ENCODE measurements around the gene NDRG2. TPM values are rescaled to one million over a fixed set of nuclear protein-coding genes. Genes with fewer than 3 reads are reported as not detected.
"Not testable (repeated sequence)": the region's sequence is repeated elsewhere in the genome, so short reads cannot be mapped to it uniquely, and the experiment has no call there.

Gene NDRG2
- total and polyA plus RNA-seq, 8 donors: 61.3 to 418 (median 107) TPM

DNA sequence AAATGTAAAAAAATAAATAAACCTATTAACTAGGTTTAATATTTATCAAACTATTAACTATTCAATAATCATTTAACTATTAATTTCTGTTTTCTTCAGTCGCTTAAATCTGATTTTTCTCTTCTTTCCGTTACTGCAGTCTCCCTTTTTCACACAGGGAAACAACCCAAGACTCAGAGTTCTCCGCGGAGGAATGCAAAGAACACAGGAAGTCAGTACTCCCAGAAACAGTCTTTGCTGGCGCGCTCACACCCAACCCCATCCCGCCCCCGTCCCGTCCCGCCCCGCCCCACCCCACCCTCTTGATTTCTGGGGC, 35.4 kb downstream of the NDRG2 start:
- Histone ChIP-seq H3K36me3 (peaks cover 18 to 30% (median 28%) of the 10 kb centered on the region in 4 donors), H3K4me1 (peaks cover 16 to 40% (median 31%) of the 10 kb centered on the region in 4 donors), H3K4me3 (peak overlapping the region; percentile 78 to 98 (median 83)), H3K9me3 (no peaks in the 10 kb centered on the region), H3K27me3 (no peaks in the 10 kb centered on the region), H3K27ac (peak overlapping the region; percentile 66 to 85 (median 81))
- WGBS, 5 donors: 0 to 1% (median 1%) methylated on average over 11 of the region's 11 CpGs
- no peak for DNase-seq
- TF ChIP-seq CTCF (IDR thresholded peaks at IDR 0.05) (no peak), POLR2A (IDR thresholded peaks at IDR 0.05) (no peak), POLR2AphosphoS5 (IDR thresholded peaks at IDR 0.05) (no peak), EP300 (IDR thresholded peaks at IDR 0.05) (no peak)
- intact Hi-C loops (cut with DNase I; ENCODE audit: low total_unique reads): no loop called here

DNA sequence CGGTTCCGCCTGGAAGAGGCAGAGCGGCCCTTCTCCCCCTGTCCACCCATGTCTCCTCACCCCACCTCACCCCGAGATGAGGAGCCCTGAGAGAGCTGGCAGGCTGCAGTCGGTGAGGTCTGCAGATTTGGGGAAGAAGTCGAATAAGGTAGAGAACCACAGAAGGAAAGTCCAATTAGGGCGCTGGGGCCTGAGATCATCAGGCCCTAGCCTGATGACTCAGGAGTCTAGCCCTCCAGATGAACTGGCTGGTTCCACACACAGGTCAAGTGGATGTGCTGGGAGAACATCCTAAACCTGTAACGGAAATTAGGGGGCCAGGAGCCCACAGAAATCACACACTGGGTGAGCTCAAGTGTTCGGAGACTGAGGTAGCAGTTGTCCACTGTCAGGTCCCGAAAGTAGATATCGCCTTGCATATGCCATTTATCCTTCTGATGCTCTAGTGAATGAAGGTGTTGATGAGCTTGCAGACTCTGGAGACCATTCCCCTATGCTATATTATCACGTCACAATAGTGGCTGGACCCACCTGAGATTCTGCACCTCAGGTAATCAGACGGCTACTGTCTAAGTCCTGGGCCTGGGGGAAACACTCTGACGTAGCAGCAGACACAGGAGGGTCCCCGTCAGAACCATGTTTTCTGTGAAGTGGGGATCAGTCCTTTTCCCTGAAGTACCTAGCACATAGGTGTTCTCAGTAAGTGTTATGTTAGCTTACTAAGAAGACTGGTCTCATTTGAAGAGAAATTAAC, 36.0 kb downstream of the NDRG2 start:
- DNase-seq: no peak
- peaks cover 14 to 24% (median 23%) of the 10 kb centered on the region in 4 donors for H3K36me3 ChIP-seq
- H3K4me3 ChIP-seq: peak overlapping the region; percentile 78 to 98 (median 83)
- H3K9me3 ChIP-seq: no peaks in the 10 kb centered on the region
- H3K27ac ChIP-seq: peak overlapping the region; percentile 25 to 85 (median 81)
- 84 to 90% (median 87%) methylated on average over 15 of the region's 15 CpGs for WGBS, 5 donors
- H3K4me1 ChIP-seq: peaks cover 16 to 40% (median 31%) of the 10 kb centered on the region in 4 donors
- no peak for TF ChIP-seq EP300 (IDR thresholded peaks at IDR 0.05)
- TF ChIP-seq POLR2A (IDR thresholded peaks at IDR 0.05): no peak
- no peak for TF ChIP-seq POLR2AphosphoS5 (IDR thresholded peaks at IDR 0.05)
- no peak for TF ChIP-seq CTCF (IDR thresholded peaks at IDR 0.05)
- H3K27me3 ChIP-seq: no peaks in the 10 kb centered on the region
- intact Hi-C loops (cut with DNase I; ENCODE audit: low total_unique reads): no loop called here

DNA sequence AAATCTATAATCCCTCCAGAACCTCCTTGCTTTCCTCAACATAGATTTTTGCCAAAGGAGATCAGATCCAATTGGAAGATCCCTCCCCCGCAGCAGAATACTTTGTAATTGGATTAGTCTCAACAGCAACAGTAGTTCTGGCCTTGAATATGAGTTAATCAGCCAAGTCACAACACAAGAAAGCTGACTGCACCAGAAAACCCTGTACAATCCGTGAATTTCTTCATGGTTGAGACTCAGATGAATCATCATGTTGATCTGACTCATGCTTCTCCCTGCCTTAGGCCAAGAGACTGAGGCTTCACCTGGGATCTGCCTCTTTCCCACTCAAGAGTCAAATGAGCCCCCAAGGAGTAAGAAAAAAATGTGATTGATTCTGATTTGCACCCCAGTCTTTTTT, 38.0 kb downstream of the NDRG2 start:
- Histone ChIP-seq H3K4me3 (no peak overlapping the region), H3K9me3 (no peaks in the 10 kb centered on the region), H3K27me3 (no peaks in the 10 kb centered on the region), H3K36me3 (peaks cover 0 to 3% (median 2%) of the 10 kb centered on the region in 4 donors), H3K4me1 (peaks cover 15 to 31% (median 26%) of the 10 kb centered on the region in 4 donors), H3K27ac (peak overlapping the region in 1 of 5 donors; percentile 43)
- DNase-seq: peak in 1 of 2 donors; percentile 38
- intact Hi-C loops (cut with DNase I; ENCODE audit: low total_unique reads): no loop called here
- TF ChIP-seq EP300 (IDR thresholded peaks at IDR 0.05) (no peak), POLR2AphosphoS5 (IDR thresholded peaks at IDR 0.05) (peak in 2 of 3 donors; percentile 11 to 37), POLR2A (IDR thresholded peaks at IDR 0.05) (no peak)
- 43 to 50% (median 49%) methylated on average over 2 of the region's 2 CpGs for WGBS, 5 donors

GRCh38 chr14:20985650-20986049, 39.2 kb downstream of the NDRG2 start:
- H3K4me1 ChIP-seq: peaks cover 4 to 20% (median 14%) of the 10 kb centered on the region in 4 donors
- intact Hi-C loops (cut with DNase I; ENCODE audit: low total_unique reads); DNase-seq; H3K9me3 ChIP-seq; H3K4me3 ChIP-seq; H3K36me3 ChIP-seq; H3K27ac ChIP-seq; H3K27me3 ChIP-seq: not testable (repeated sequence)
- WGBS, 5 donors: 90 to 96% (median 93%) methylated on average over 4 of the region's 4 CpGs

DNA sequence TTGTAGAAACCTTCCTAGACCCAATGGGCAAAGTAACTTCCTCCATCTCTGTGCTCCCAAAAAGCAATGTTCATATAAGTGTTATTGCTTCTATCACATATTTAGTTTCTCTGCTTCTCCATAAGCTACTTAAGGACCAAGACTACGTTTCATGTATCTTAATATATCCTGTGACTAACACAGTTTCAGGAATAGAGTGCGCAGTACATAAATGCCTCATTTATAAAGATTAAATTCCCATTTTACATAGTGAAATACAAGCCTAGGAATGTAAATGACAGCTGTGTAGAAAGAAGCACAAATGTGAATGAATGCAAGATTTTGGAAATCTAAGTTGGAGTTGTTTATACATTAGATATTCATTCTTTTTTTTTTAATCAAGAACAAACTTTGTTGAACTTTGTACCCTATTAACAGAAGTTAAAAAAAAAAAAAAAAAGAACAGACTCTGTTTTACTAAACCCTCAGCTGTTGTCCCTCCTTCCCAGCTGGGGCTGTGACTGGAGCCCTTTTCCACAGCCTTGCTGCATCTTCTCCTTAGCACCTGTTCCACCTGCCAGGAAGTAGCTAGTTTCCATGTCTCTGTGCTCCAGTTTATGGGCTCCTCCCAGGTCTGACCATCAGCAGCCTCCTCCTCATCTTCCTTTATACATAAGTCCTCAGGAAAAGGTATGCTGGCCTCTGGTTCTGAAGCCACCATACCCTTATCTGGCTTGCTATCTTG, 42.1 kb downstream of the NDRG2 start:
- Histone ChIP-seq H3K36me3 (no peaks in the 10 kb centered on the region), H3K27ac (no peak overlapping the region), H3K9me3 (no peaks in the 10 kb centered on the region), H3K27me3 (no peaks in the 10 kb centered on the region), H3K4me3 (no peak overlapping the region), H3K4me1 (peaks cover 0 to 5% (median 0%) of the 10 kb centered on the region in 4 donors)
- intact Hi-C loops (cut with DNase I; ENCODE audit: low total_unique reads): no loop called here
- 47 to 61% (median 52%) methylated on average over 2 of the region's 2 CpGs for WGBS, 5 donors
- no peak for DNase-seq
- no peak for TF ChIP-seq EP300 (IDR thresholded peaks at IDR 0.05)
- TF ChIP-seq POLR2AphosphoS5 (IDR thresholded peaks at IDR 0.05): no peak
- no peak for TF ChIP-seq CTCF (IDR thresholded peaks at IDR 0.05)
- no peak for TF ChIP-seq POLR2A (IDR thresholded peaks at IDR 0.05)
